ENCODE results near the gene SBNO2. TPM values are rescaled to one million over a fixed set of nuclear protein-coding genes. Genes with fewer than 3 reads are reported as not detected.
A peak's percentile ranks its signal among the peaks of the same experiment; 100 is the strongest.

The SBNO2 gene
- polyA plus RNA-seq, 3 donors, result 0.71 to 75.0 (median 2.6) TPM

DNA sequence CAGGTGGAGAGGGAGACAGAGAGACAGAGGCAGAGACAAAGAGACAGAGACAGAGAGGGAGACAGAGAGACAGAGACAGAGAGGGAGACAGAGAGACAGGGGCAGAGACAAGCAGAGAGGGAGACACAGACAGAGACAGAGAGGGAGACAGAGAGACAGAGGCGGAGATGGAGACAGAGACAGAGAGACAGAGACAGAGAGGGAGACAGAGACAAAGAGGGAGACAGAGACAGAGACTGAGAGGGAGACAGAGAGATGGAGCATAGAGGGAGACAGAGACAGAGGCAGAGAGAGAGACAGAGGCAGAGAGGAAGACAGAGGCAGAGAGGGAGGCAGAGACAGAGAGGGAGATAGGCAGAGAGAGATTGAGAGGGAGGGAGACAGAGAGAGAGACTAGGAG lies 29.3 kb downstream of the SBNO2 start:
- intact Hi-C loops (cut with micrococcal nuclease), result no loop called here
- no peak overlapping the region for H3K27ac ChIP-seq (ENCODE audit: low read depth in 1 of 2, low read length in 2 of 2)
- H3K79me2 ChIP-seq (ENCODE audit: insufficient read depth, low read length), result peaks cover 16% of the 10 kb centered on the region
- peaks cover 0 to 3% (median 3%) of the 10 kb centered on the region in 3 donors for H3K27me3 Mint-ChIP-seq (ENCODE audit: low read depth in 3 of 3)
- H3K36me3 Mint-ChIP-seq, result peaks cover 54 to 75% of the 10 kb centered on the region in 2 donors
- H3K4me3 Mint-ChIP-seq, result no peak overlapping the region
- peak overlapping the region in 5 of 7 donors; percentile 4 to 68 (median 59) for H3K27ac Mint-ChIP-seq
- no peak overlapping the region for H3K9ac ChIP-seq (ENCODE audit: insufficient read depth, low read length, poor library complexity, severe bottlenecking)
- peaks cover 10% of the 10 kb centered on the region for H3K4me1 Mint-ChIP-seq
- H2AFZ ChIP-seq (ENCODE audit: insufficient read depth, low read depth, low read length, poor library complexity, severe bottlenecking), result no peak overlapping the region
- H4K20me1 ChIP-seq (ENCODE audit: insufficient read depth, low read length), result peaks cover 91% of the 10 kb centered on the region
- H3K4me3 ChIP-seq (replicated peaks in 1 of 3; ENCODE audit: low read depth in 2 of 3, low read length in 3 of 3), result no peak overlapping the region
- 100% methylated on average over 1 of the region's 1 CpG for WGBS (ENCODE audit: insufficient coverage)
- no peak overlapping the region for H3K4me2 ChIP-seq (replicated peaks; ENCODE audit: extremely low read depth, low read length, poor library complexity, severe bottlenecking)
- no peaks in the 10 kb centered on the region for H3K4me1 ChIP-seq (ENCODE audit: control insufficient read depth in 1 of 2, insufficient read depth in 2 of 2, low read length in 2 of 2)
- no peak for DNase-seq
- no peak for TF ChIP-seq CTCF (IDR thresholded peaks at IDR 0.05)
- no peaks in the 10 kb centered on the region for H3K9me3 ChIP-seq (replicated peaks in 1 of 2; ENCODE audit: control insufficient read depth in 1 of 2, insufficient read depth in 1 of 2, low read length in 2 of 2)
- H3K36me3 ChIP-seq (replicated peaks in 1 of 2; ENCODE audit: control insufficient read depth in 1 of 2, insufficient read depth in 2 of 2, low read length in 2 of 2), result peaks cover 53 to 84% of the 10 kb centered on the region in 2 donors
- H3K27me3 ChIP-seq (ENCODE audit: control insufficient read depth in 2 of 2, insufficient read depth in 2 of 2, low read length in 2 of 2), result no peaks in the 10 kb centered on the region
- peaks cover 0 to 13% (median 2%) of the 10 kb centered on the region in 7 donors for H3K9me3 Mint-ChIP-seq

DNA sequence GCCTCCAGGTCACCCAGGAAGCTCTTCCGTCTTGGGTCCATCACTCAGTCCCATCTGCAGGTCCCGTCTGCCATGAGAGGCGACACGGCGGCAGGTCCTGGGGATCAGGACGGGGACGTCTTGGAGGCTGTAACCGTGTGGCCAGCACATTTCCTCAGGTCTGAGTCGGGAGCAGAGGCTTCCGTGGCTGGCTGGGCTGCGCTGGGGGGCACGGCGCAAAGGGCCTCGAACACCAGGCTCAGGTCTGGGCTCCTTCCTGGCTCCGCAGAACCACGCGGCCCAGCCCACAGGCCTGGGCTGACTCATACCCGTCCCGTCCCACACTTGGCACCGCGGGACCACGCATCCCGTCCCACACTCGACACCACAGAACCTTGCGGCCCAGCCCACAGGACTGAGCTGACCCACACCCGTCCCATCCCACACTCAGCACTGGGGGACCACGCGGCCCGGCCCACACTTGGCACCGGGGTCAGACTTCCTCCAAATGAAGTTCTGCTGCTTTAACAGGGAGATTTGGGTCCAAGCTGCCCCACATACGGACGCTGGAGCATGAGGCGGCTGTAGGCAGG lies 30.2 kb downstream of the SBNO2 start:
- H3K4me1 Mint-ChIP-seq, result peaks cover 7% of the 10 kb centered on the region
- H3K27ac Mint-ChIP-seq, result peak overlapping the region in 3 of 7 donors; percentile 14 to 52 (median 35)
- no peak for TF ChIP-seq CTCF (IDR thresholded peaks at IDR 0.05)
- H3K27ac ChIP-seq (ENCODE audit: low read depth in 1 of 2, low read length in 2 of 2), result no peak overlapping the region
- no peaks in the 10 kb centered on the region for H3K9me3 ChIP-seq (replicated peaks in 1 of 2; ENCODE audit: control insufficient read depth in 1 of 2, insufficient read depth in 1 of 2, low read length in 2 of 2)
- intact Hi-C loops (cut with micrococcal nuclease), result no loop called here
- H3K4me3 ChIP-seq (replicated peaks in 1 of 3; ENCODE audit: low read depth in 2 of 3, low read length in 3 of 3), result no peak overlapping the region
- peaks cover 54 to 75% of the 10 kb centered on the region in 2 donors for H3K36me3 Mint-ChIP-seq
- no peak overlapping the region for H3K4me2 ChIP-seq (replicated peaks; ENCODE audit: extremely low read depth, low read length, poor library complexity, severe bottlenecking)
- no peaks in the 10 kb centered on the region for H3K4me1 ChIP-seq (ENCODE audit: control insufficient read depth in 1 of 2, insufficient read depth in 2 of 2, low read length in 2 of 2)
- H3K27me3 Mint-ChIP-seq (ENCODE audit: low read depth in 3 of 3), result peaks cover 0 to 3% (median 3%) of the 10 kb centered on the region in 3 donors
- no peaks in the 10 kb centered on the region for H3K27me3 ChIP-seq (ENCODE audit: control insufficient read depth in 2 of 2, insufficient read depth in 2 of 2, low read length in 2 of 2)
- peaks cover 91% of the 10 kb centered on the region for H4K20me1 ChIP-seq (ENCODE audit: insufficient read depth, low read length)
- H3K4me3 Mint-ChIP-seq, result no peak overlapping the region
- H3K36me3 ChIP-seq (replicated peaks in 1 of 2; ENCODE audit: control insufficient read depth in 1 of 2, insufficient read depth in 2 of 2, low read length in 2 of 2), result peaks cover 49 to 84% of the 10 kb centered on the region in 2 donors
- H2AFZ ChIP-seq (ENCODE audit: insufficient read depth, low read depth, low read length, poor library complexity, severe bottlenecking), result no peak overlapping the region
- 93% methylated on average over 29 of the region's 33 CpGs for WGBS (ENCODE audit: insufficient coverage)
- no peak overlapping the region for H3K9ac ChIP-seq (ENCODE audit: insufficient read depth, low read length, poor library complexity, severe bottlenecking)
- no peak for DNase-seq
- H3K79me2 ChIP-seq (ENCODE audit: insufficient read depth, low read length), result peaks cover 10% of the 10 kb centered on the region
- peaks cover 0 to 13% (median 2%) of the 10 kb centered on the region in 7 donors for H3K9me3 Mint-ChIP-seq
